ENCODE results near the gene LMAN1. TPM values are rescaled to one million over a fixed set of nuclear protein-coding genes. Genes with fewer than 3 reads are reported as not detected.

Gene LMAN1
- total and polyA plus RNA-seq, 10 of the 15 experiments (the other 5 are each of a cell fraction or from before 2014, with no cell fraction given): 15.0 to 78.9 (median 67.5) TPM

DNA sequence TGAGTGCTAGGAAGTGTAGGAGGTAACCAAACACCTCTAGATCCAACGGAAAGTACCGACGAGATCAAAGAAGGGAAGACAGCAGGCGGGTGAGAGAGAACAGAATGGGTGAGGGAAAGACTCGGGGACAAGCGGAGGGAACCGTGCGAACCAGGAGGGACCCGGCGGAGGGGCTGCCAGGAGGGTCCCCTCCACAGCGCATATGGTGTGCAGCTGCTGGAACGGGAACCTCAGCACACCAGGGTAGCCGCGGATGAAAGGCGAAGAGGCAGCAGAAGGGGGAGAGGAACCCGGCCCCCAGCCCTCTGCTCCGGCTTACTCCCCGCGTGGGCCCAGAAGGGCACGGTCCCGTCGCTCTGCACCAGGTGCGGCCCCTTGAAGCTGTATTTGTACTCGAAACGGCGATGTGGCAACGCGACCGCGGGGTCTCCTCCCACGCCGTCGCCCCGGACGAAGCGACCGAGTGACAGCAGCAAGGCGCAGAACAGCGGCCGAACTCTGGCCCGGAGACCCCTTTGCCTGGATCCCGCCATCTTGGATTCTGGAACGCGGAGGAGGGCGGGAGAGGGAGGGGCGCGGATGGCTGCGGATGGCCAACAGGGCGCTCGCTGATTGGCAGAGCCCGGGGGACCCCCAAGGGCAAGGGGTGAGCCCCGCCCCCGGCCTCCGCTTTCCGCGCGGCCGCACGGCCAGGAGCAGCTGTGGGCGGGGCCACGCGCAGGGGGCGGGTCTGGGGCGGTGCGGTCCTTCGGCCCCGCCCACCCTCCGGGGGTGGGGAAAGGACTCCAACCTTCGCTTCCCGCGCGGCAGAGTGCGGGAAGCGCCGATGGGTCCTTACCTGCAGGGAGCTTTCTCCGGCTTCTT is at the start of gene LMAN1 (continued):
- TF ChIP-seq, protein P1, sequence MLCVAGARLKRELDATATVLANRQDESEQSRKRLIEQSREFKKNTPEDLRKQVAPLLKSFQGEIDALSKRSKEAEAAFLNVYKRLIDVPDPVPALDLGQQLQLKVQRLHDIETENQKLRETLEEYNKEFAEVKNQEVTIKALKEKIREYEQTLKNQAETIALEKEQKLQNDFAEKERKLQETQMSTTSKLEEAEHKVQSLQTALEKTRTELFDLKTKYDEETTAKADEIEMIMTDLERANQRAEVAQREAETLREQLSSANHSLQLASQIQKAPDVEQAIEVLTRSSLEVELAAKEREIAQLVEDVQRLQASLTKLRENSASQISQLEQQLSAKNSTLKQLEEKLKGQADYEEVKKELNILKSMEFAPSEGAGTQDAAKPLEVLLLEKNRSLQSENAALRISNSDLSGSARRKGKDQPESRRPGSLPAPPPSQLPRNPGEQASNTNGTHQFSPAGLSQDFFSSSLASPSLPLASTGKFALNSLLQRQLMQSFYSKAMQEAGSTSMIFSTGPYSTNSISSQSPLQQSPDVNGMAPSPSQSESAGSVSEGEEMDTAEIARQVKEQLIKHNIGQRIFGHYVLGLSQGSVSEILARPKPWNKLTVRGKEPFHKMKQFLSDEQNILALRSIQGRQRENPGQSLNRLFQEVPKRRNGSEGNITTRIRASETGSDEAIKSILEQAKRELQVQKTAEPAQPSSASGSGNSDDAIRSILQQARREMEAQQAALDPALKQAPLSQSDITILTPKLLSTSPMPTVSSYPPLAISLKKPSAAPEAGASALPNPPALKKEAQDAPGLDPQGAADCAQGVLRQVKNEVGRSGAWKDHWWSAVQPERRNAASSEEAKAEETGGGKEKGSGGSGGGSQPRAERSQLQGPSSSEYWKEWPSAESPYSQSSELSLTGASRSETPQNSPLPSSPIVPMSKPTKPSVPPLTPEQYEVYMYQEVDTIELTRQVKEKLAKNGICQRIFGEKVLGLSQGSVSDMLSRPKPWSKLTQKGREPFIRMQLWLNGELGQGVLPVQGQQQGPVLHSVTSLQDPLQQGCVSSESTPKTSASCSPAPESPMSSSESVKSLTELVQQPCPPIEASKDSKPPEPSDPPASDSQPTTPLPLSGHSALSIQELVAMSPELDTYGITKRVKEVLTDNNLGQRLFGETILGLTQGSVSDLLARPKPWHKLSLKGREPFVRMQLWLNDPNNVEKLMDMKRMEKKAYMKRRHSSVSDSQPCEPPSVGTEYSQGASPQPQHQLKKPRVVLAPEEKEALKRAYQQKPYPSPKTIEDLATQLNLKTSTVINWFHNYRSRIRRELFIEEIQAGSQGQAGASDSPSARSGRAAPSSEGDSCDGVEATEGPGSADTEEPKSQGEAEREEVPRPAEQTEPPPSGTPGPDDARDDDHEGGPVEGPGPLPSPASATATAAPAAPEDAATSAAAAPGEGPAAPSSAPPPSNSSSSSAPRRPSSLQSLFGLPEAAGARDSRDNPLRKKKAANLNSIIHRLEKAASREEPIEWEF (IDR thresholded peaks at IDR 0.05; ENCODE audit: insufficient replicate concordance, low read depth, low read length): no peak
- peak; percentile 69; the same call in 1 of the 2 replicates for TF ChIP-seq NFYB (IDR thresholded peaks at IDR 0.05; ENCODE audit: insufficient read depth, low read depth, low read length)
- no peak for TF ChIP-seq BCL11A (IDR thresholded peaks at IDR 0.05; ENCODE audit: low read depth, low read length)
- TF ChIP-seq, protein P2, sequence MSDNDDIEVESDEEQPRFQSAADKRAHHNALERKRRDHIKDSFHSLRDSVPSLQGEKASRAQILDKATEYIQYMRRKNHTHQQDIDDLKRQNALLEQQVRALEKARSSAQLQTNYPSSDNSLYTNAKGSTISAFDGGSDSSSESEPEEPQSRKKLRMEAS (IDR thresholded peaks at IDR 0.05; ENCODE audit: low read depth, low read length): no peak; the same call in 1 of the 2 replicates
- no peak for TF ChIP-seq ESRRA (IDR thresholded peaks at IDR 0.05; ENCODE audit: low read length)
- no peak for TF ChIP-seq STAT1 (conservative IDR thresholded peaks at IDR 0.05)
- TF ChIP-seq SMAD1 (IDR thresholded peaks at IDR 0.05; ENCODE audit: low read depth, partially characterized antibody): no peak
- TF ChIP-seq, protein P3, sequence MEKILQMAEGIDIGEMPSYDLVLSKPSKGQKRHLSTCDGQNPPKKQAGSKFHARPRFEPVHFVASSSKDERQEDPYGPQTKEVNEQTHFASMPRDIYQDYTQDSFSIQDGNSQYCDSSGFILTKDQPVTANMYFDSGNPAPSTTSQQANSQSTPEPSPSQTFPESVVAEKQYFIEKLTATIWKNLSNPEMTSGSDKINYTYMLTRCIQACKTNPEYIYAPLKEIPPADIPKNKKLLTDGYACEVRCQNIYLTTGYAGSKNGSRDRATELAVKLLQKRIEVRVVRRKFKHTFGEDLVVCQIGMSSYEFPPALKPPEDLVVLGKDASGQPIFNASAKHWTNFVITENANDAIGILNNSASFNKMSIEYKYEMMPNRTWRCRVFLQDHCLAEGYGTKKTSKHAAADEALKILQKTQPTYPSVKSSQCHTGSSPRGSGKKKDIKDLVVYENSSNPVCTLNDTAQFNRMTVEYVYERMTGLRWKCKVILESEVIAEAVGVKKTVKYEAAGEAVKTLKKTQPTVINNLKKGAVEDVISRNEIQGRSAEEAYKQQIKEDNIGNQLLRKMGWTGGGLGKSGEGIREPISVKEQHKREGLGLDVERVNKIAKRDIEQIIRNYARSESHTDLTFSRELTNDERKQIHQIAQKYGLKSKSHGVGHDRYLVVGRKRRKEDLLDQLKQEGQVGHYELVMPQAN (conservative IDR thresholded peaks at IDR 0.05): peak; percentile 63
- TF ChIP-seq PML (IDR thresholded peaks at IDR 0.05; ENCODE audit: low read length): no peak; the same call in 1 of the 2 replicates
- TF ChIP-seq RUNX3 (IDR thresholded peaks at IDR 0.05; ENCODE audit: low read length): peak; percentile 37
- TF ChIP-seq SUPT20H (IDR thresholded peaks at IDR 0.05; ENCODE audit: borderline replicate concordance, control insufficient read depth, low read depth, low read length): no peak
- TF ChIP-seq, protein P4, sequence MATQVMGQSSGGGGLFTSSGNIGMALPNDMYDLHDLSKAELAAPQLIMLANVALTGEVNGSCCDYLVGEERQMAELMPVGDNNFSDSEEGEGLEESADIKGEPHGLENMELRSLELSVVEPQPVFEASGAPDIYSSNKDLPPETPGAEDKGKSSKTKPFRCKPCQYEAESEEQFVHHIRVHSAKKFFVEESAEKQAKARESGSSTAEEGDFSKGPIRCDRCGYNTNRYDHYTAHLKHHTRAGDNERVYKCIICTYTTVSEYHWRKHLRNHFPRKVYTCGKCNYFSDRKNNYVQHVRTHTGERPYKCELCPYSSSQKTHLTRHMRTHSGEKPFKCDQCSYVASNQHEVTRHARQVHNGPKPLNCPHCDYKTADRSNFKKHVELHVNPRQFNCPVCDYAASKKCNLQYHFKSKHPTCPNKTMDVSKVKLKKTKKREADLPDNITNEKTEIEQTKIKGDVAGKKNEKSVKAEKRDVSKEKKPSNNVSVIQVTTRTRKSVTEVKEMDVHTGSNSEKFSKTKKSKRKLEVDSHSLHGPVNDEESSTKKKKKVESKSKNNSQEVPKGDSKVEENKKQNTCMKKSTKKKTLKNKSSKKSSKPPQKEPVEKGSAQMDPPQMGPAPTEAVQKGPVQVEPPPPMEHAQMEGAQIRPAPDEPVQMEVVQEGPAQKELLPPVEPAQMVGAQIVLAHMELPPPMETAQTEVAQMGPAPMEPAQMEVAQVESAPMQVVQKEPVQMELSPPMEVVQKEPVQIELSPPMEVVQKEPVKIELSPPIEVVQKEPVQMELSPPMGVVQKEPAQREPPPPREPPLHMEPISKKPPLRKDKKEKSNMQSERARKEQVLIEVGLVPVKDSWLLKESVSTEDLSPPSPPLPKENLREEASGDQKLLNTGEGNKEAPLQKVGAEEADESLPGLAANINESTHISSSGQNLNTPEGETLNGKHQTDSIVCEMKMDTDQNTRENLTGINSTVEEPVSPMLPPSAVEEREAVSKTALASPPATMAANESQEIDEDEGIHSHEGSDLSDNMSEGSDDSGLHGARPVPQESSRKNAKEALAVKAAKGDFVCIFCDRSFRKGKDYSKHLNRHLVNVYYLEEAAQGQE (IDR thresholded peaks at IDR 0.05; ENCODE audit: low read depth, low read length): no peak

All from GM12878 (cell line).